ENCODE results near the gene ARHGAP33.
A peak's percentile ranks its signal among the peaks of the same experiment; 100 is the strongest.

The ARHGAP33 gene

DNA sequence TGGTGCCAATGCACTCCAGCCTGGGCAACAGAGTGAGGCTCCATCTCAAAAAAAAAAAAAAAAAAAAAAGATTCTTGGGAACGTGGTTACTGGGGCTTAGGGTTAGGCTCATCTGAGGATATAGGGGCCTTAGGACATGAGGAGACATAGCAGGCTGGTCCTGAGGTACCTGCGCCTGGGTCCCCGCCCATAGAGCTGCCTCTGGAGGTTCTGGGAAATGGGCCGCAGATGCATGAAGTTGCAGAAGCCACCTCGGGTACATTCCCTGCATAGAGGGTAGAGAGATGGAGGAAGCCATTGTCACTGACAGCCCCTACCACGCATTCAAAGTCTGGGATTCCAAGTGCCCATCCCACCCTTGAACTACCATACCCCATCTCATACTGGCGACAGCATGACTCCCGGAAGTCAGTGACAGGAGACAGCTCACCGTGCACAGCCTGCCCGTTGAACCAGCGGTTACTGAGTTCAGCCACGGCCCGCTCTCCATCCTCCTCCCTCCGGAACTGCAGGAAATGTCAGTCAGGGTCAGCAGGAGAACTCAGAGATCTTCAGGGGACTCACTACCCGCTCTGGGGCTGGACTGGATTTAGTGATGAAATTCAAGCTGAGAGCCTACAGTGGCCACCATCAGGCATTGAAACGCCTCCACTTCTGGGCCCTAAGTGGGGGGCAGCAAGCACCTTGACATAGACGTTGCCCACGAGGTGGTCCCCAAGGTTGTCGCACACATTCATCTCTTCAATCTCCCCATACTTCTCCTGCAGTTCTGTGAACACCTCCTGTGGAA is 31.5 kb upstream of the ARHGAP33 start:
- DNase-seq = no peak
- peaks cover 18% of the 10 kb centered on the region for H3K36me3 ChIP-seq (ENCODE audit: insufficient read depth, low read length)
- peaks cover 74% of the 10 kb centered on the region for H3K4me1 ChIP-seq (ENCODE audit: insufficient read depth, low read length)
- H3K4me3 ChIP-seq (ENCODE audit: low read depth in 1 of 2, low read length in 2 of 2) = peak overlapping the region in 1 of 2 experiments; percentile 64; a peak in 2 of 4 replicates
- H3K27me3 ChIP-seq (ENCODE audit: insufficient read depth, low read length, poor library complexity) = no peaks in the 10 kb centered on the region
- H3K27ac ChIP-seq (ENCODE audit: low read length) = peak overlapping the region; percentile 97
- no peaks in the 10 kb centered on the region for H4K20me1 ChIP-seq (ENCODE audit: insufficient read depth, low read length)
- no peak overlapping the region for H2AFZ ChIP-seq (ENCODE audit: low read depth, low read length)
- H3K79me2 ChIP-seq (ENCODE audit: insufficient read depth, low read length) = peaks cover 32% of the 10 kb centered on the region
- TF ChIP-seq, protein P1, sequence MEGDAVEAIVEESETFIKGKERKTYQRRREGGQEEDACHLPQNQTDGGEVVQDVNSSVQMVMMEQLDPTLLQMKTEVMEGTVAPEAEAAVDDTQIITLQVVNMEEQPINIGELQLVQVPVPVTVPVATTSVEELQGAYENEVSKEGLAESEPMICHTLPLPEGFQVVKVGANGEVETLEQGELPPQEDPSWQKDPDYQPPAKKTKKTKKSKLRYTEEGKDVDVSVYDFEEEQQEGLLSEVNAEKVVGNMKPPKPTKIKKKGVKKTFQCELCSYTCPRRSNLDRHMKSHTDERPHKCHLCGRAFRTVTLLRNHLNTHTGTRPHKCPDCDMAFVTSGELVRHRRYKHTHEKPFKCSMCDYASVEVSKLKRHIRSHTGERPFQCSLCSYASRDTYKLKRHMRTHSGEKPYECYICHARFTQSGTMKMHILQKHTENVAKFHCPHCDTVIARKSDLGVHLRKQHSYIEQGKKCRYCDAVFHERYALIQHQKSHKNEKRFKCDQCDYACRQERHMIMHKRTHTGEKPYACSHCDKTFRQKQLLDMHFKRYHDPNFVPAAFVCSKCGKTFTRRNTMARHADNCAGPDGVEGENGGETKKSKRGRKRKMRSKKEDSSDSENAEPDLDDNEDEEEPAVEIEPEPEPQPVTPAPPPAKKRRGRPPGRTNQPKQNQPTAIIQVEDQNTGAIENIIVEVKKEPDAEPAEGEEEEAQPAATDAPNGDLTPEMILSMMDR (IDR thresholded peaks at IDR 0.05; ENCODE audit: borderline replicate concordance, extremely low read depth, low read length, poor library complexity, severe bottlenecking) = no peak
- H3K9ac ChIP-seq (ENCODE audit: low read depth, low read length) = peak overlapping the region; percentile 94
- H3K9me3 ChIP-seq (ENCODE audit: insufficient read depth, low read length, severe bottlenecking) = no peaks in the 10 kb centered on the region
- ATAC-seq (ENCODE audit: insufficient read depth, low read depth) = no peak
- H3K4me2 ChIP-seq (ENCODE audit: insufficient read depth, low read length) = peak overlapping the region; percentile 99

DNA sequence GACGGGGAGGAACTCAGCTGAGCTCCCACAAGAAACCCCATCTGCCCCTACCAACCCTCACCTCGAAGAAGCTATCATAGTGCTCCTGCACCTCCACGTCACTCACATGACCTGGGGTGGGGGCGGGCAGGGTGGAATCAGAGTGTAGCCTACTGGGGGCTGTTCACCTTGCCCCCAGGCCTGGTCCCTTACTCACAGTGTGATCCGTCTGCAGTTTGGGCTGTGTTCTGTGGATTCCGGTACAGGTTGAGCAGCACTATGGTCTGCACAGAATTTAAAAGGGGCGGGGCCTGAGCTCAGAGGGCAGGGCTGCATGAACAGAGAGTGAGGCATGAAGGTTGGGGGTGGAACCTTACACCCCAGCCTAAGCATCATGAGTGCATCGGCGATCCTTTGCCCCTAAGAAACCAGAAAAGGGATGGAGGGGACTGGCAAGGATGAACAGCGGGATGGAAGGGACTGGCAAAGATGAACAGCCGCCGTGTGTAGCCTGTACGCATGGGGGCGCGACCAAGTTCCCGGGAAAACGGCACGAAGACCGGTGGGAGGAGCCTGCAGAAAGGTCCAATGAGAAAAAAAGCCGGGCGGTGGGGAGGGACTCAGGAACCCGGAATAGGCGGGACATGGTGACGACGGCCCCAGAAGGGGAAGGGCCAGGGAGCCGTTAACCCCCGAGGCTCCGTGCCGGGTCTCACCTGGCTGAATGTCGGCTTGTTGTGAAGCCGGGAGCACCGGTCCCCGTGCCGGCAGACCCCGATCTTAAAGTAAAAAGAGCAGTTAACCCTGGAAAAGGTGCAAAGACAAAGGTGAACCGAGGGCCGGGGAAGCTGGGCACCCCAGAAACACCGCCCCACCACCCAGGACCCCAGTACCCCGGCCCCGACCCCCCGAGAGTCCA is 30.7 kb upstream of the ARHGAP33 start:
- no peaks in the 10 kb centered on the region for H4K20me1 ChIP-seq (ENCODE audit: insufficient read depth, low read length)
- H3K27me3 ChIP-seq (ENCODE audit: insufficient read depth, low read length, poor library complexity) = no peaks in the 10 kb centered on the region
- peak overlapping the region; percentile 64 to 86 for H3K4me3 ChIP-seq (ENCODE audit: low read depth in 1 of 2, low read length in 2 of 2)
- H3K9me3 ChIP-seq (ENCODE audit: insufficient read depth, low read length, severe bottlenecking) = no peaks in the 10 kb centered on the region
- H3K36me3 ChIP-seq (ENCODE audit: insufficient read depth, low read length) = peaks cover 11% of the 10 kb centered on the region
- TF ChIP-seq, protein P1 (IDR thresholded peaks at IDR 0.05; ENCODE audit: borderline replicate concordance, extremely low read depth, low read length, poor library complexity, severe bottlenecking) = peak; percentile 65
- no peak for TF ChIP-seq EZH2 (IDR thresholded peaks at IDR 0.05; ENCODE audit: borderline replicate concordance, low read depth, low read length, severe bottlenecking)
- ATAC-seq (ENCODE audit: insufficient read depth, low read depth) (peak; percentile 47), DNase-seq (peak; percentile 96)
- peak overlapping the region; percentile 97 for H3K27ac ChIP-seq (ENCODE audit: low read length)
- H2AFZ ChIP-seq (ENCODE audit: low read depth, low read length) = peak overlapping the region; percentile 85
- H3K4me2 ChIP-seq (ENCODE audit: insufficient read depth, low read length) = peak overlapping the region; percentile 99
- peaks cover 76% of the 10 kb centered on the region for H3K4me1 ChIP-seq (ENCODE audit: insufficient read depth, low read length)
- H3K79me2 ChIP-seq (ENCODE audit: insufficient read depth, low read length) = peaks cover 38% of the 10 kb centered on the region
- H3K9ac ChIP-seq (ENCODE audit: low read depth, low read length) = peak overlapping the region; percentile 94

DNA sequence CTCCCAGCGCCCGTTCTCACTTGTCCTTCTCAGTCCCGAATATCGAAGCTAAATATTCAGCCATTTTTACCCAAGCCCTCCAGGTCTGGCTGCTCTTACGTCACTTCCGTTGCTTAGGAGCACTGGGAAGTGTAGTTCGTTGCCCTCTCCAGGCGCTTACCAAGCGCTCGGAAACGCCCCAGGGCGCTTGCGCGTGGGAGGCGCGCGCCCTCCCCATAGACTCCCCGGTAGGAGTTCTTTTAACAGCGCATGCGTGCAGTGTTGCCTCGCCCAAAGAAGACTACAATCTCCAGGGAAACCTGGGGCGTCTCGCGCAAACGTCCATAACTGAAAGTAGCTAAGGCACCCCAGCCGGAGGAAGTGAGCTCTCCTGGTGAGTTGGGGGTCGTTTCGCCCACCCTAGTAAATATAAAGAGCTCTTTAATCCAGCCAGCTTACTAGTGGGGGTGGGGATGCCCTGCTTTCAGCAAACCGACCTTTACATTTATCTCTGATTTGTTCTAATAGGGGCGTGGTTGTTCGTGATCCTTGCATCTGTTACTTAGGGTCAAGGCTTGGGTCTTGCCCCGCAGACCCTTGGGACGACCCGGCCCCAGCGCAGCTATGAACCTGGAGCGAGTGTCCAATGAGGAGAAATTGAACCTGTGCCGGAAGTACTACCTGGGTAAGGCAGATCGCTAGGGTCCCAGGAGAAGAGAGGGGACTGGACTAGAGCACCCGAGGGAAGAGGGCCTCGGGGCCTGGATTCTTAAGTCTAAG is 29.9 kb upstream of the ARHGAP33 start, which contains the start of the genes PSENEN and U2AF1L4:
PSENEN (plus strand) TSS at position 324 of the 759 bp plus-strand sequence; CDS start at position 604, 280 bp downstream.
U2AF1L4 (minus strand) TSS at position 91 of the 759 bp plus-strand sequence; CDS start at position 64, 27 bp downstream.
- peaks cover 76% of the 10 kb centered on the region for H3K4me1 ChIP-seq (ENCODE audit: insufficient read depth, low read length)
- H3K27me3 ChIP-seq (ENCODE audit: insufficient read depth, low read length, poor library complexity) = no peaks in the 10 kb centered on the region
- TF ChIP-seq EZH2 (IDR thresholded peaks at IDR 0.05; ENCODE audit: borderline replicate concordance, low read depth, low read length, severe bottlenecking) = no peak
- TF ChIP-seq, protein P1 (IDR thresholded peaks at IDR 0.05; ENCODE audit: borderline replicate concordance, extremely low read depth, low read length, poor library complexity, severe bottlenecking) = no peak
- H3K4me2 ChIP-seq (ENCODE audit: insufficient read depth, low read length) = peak within 1 kb of the TSS; percentile 99
- DNase-seq (peak; percentile 99), ATAC-seq (ENCODE audit: insufficient read depth, low read depth) (peak; percentile 55)
- peaks cover 43% of the 10 kb centered on the region for H3K79me2 ChIP-seq (ENCODE audit: insufficient read depth, low read length)
- peak within 1 kb of the TSS; percentile 97 for H3K27ac ChIP-seq (ENCODE audit: low read length)
- peak within 1 kb of the TSS; percentile 64 to 86 for H3K4me3 ChIP-seq (ENCODE audit: low read depth in 1 of 2, low read length in 2 of 2)
- H2AFZ ChIP-seq (ENCODE audit: low read depth, low read length) = peak within 1 kb of the TSS; percentile 85
- peaks cover 11% of the 10 kb centered on the region for H3K36me3 ChIP-seq (ENCODE audit: insufficient read depth, low read length)
- peak within 1 kb of the TSS; percentile 94 for H3K9ac ChIP-seq (ENCODE audit: low read depth, low read length)
- no peaks in the 10 kb centered on the region for H3K9me3 ChIP-seq (ENCODE audit: insufficient read depth, low read length, severe bottlenecking)
- H4K20me1 ChIP-seq (ENCODE audit: insufficient read depth, low read length) = 0 out of 2 replicates have a peak, but pooled peaks cover 3% of the 10 kb centered on the region

All from DND-41 (cell line).